ENCODE measurements around the gene PFKFB4. TPM values are rescaled to one million over a fixed set of nuclear protein-coding genes. Genes with fewer than 3 reads are reported as not detected.
A peak's percentile ranks its signal among the peaks of the same experiment; 100 is the strongest.

PFKFB4 gene
- total RNA-seq, 4 donors from 2014 or later = 1.8 to 2.9 (median 1.9) TPM

GRCh38 chr3:48507256-48508061 is 49.1 kb downstream of the PFKFB4 start:
- no peaks in the 10 kb centered on the region for H3K36me3 ChIP-seq
- H3K27ac ChIP-seq (replicated peaks in 1 of 4) = no peak overlapping the region
- peak; percentile 9 to 60 for TF ChIP-seq POLR2AphosphoS5 (IDR thresholded peaks at IDR 0.05)
- no peak for TF ChIP-seq EP300 (IDR thresholded peaks at IDR 0.05)
- peak; percentile 32 to 51 (median 49) for TF ChIP-seq CTCF (IDR thresholded peaks at IDR 0.05)

GRCh38 chr3:48505968-48506504 is 50.6 kb downstream of the PFKFB4 start:
- Histone ChIP-seq H3K27ac (replicated peaks in 1 of 4) (peak overlapping the region in 1 of 4 donors; percentile 10), H3K4me1 (peaks cover 30 to 42% (median 40%) of the 10 kb centered on the region in 4 donors), H3K9me3 (no peaks in the 10 kb centered on the region), H3K27me3 (peaks cover 0 to 3% (median 0%) of the 10 kb centered on the region in 4 donors), H3K36me3 (peaks cover 0 to under 1% (median under 1%) of the 10 kb centered on the region in 4 donors), H3K4me3 (no peak overlapping the region)
- DNase-seq (ENCODE audit: extremely low spot score) = no peak
- intact Hi-C loops (cut with DNase I) = loop anchor here (1.0 to 10.0 kb wide), 2 partner anchors 41 to 61 kb away; partner anchors contain the start of genes ATRIP, CCDC51 and TMA7
- TF ChIP-seq EP300 (IDR thresholded peaks at IDR 0.05) = no peak
- TF ChIP-seq CTCF (IDR thresholded peaks at IDR 0.05) = no peak
- TF ChIP-seq POLR2AphosphoS5 (IDR thresholded peaks at IDR 0.05) = no peak
- no peak for TF ChIP-seq POLR2A (IDR thresholded peaks at IDR 0.05; ENCODE audit: low read depth)
- 98% methylated on average over 6 of the region's 6 CpGs for WGBS

More at GRCh38 chr3:48507256-48508061, 49.1 kb downstream of the PFKFB4 start:
- intact Hi-C loops (cut with DNase I) = loop anchor here (10.0 kb wide), 1 partner anchor 63 kb away; the partner anchor contains the start of genes ATRIP, CCDC51 and TMA7
- WGBS = 62% methylated on average over 10 of the region's 10 CpGs
- Histone ChIP-seq H3K4me1 (peaks cover 26 to 32% (median 28%) of the 10 kb centered on the region in 4 donors), H3K4me3 (no peak overlapping the region), H3K27me3 (peaks cover 0 to 3% (median 0%) of the 10 kb centered on the region in 4 donors), H3K9me3 (no peaks in the 10 kb centered on the region)
- DNase-seq (ENCODE audit: extremely low spot score) = no peak

GRCh38 chr3:48505146-48505545 is 51.5 kb downstream of the PFKFB4 start:
- WGBS = 92% methylated on average over 2 of the region's 2 CpGs
- H3K4me1 ChIP-seq = peaks cover 30 to 42% (median 41%) of the 10 kb centered on the region in 4 donors
- H3K9me3 ChIP-seq = no peaks in the 10 kb centered on the region
- intact Hi-C loops (cut with DNase I) = loop anchor here (1.0 to 10.0 kb wide), 2 partner anchors 40 to 60 kb away; partner anchors contain the start of genes ATRIP, CCDC51 and TMA7
- no peak for TF ChIP-seq POLR2A (IDR thresholded peaks at IDR 0.05; ENCODE audit: low read depth)
- TF ChIP-seq CTCF (IDR thresholded peaks at IDR 0.05) = no peak
- no peak for TF ChIP-seq POLR2AphosphoS5 (IDR thresholded peaks at IDR 0.05)
- TF ChIP-seq EP300 (IDR thresholded peaks at IDR 0.05) = no peak
- no peak for DNase-seq (ENCODE audit: extremely low spot score)
- H3K27ac ChIP-seq (replicated peaks in 1 of 4) = peak overlapping the region; percentile 83 to 98 (median 91)
- H3K27me3 ChIP-seq = peaks cover 0 to 3% (median 0%) of the 10 kb centered on the region in 4 donors
- H3K4me3 ChIP-seq = peak overlapping the region in 3 of 4 donors; percentile 67 to 78 (median 77)
- H3K36me3 ChIP-seq = peaks cover 1 to 9% (median 6%) of the 10 kb centered on the region in 4 donors

- Histone ChIP-seq H3K4me1 (peaks cover 30 to 42% (median 41%) of the 10 kb centered on the region in 4 donors), H3K4me3 (peak within 1 kb of the TSS; percentile 63 to 78 (median 72)), H3K27ac (replicated peaks in 1 of 4) (peak within 1 kb of the TSS; percentile 83 to 98 (median 91)), H3K27me3 (peaks cover 0 to 3% (median 0%) of the 10 kb centered on the region in 4 donors), H3K9me3 (no peaks in the 10 kb centered on the region), H3K36me3 (peaks cover 5 to 18% (median 10%) of the 10 kb centered on the region in 4 donors)
- 2% methylated on average over 26 of the region's 66 CpGs for WGBS
- intact Hi-C loops (cut with DNase I) = loop anchor here (10.0 kb wide), 1 partner anchor 59 kb away; the partner anchor contains the start of genes ATRIP, CCDC51 and TMA7
- no peak for TF ChIP-seq POLR2A (IDR thresholded peaks at IDR 0.05; ENCODE audit: low read depth)
- TF ChIP-seq POLR2AphosphoS5 (IDR thresholded peaks at IDR 0.05) = peak; percentile 15 to 78
- no peak for TF ChIP-seq EP300 (IDR thresholded peaks at IDR 0.05)
- DNase-seq (ENCODE audit: extremely low spot score) = no peak
Observed at GRCh38 chr3:48504051-48504946, 52.3 kb downstream of the PFKFB4 start, which contains the start of gene SHISA5. SHISA5 (minus strand) TSS chr3:48504174; CDS start chr3:48504094, 80 bp downstream.
